Stromal cell of bone marrow (primary cell): ENCODE data around the gene AP2A2.

Experiments used
- DNase-seq: peaks from one replicate; pipeline ENCODE4 v3.0.0-alpha.2; 2012; ENCODE audit warnings: low read depth

The AP2A2 gene

DNA sequence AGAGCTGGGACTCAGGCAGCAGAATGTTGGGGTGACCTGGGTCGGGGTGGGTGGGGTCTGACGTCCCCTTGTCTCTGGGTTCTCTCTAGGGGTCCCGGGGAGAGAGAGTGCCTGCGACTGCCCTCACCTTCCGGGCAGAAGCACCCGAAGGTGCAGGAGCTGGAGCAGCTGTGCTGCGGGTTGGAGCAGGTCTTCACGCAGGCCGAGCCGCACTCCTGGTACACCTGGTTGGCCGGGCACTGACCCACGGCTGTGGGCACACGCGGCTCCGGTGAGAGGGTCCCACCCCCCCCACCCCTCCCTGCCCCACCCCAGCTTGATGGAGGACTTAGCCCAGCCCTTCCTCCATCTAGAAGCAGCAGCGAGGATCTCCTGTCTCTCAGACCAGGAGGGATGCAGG lies 104.4 kb downstream of the AP2A2 start:
- DNase-seq = no peak

DNA sequence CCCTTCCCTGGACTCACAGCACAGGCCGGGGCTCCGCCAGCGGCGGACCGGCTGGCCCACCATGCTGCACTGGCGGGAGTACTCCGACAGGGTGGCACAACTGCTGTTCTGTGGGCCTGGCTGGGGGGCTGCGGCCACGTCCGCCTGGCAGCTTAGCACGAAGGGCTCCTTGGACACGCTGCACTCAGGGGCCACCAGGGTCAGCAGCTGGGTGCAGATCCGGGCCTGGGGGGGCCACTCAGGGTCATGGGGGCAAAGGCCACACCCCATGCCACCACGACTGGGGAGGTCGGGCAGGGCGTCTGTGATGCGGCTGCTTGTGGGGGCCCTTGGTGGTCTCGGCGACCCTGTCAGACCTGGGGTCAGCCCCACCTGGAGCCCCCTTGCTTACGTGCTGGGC lies 104.9 kb downstream of the AP2A2 start:
- DNase-seq = no peak

DNA sequence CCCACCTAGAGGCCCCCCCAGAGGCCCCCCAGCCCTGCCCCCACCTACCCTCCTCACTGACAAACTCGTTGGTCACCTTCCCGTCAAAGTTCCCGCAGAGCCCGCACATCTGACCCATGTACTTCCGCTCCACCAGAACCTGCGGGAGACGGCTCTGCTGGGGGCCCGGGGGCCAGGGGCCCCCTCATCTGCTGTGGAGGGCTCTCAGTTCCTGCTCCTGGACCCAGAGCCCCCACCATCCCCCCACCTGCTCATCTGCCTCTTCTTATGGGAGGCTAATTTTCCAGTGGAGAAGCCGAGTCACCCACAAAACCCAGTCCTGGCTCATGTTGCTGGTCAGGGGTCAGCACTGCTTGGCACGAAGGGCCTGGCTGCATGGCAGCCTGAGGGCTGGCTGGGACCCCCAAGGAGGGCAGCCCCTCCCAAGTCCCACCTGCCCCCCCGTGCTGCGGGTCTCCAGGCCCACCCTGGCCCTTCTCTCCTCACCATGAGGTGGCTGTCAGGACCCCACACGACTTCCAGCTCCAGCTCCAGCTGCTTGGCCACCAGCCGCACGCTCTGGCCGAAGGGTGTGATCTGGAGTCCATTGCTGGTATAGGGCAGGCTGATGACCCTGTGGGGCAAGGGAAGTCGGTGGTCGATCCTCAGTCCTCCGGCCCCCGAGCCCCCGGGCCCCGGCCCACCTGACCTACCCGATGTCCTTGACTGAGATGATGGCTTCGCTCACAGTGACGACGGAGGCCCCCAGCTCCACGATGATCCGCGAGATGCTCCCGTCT lies 105.6 kb downstream of the AP2A2 start:
- DNase-seq = no peak

- DNase-seq = no peak
These were observed 106.7 kb downstream of the AP2A2 start for GRCh38 chr11:1032310-1032891.

DNA sequence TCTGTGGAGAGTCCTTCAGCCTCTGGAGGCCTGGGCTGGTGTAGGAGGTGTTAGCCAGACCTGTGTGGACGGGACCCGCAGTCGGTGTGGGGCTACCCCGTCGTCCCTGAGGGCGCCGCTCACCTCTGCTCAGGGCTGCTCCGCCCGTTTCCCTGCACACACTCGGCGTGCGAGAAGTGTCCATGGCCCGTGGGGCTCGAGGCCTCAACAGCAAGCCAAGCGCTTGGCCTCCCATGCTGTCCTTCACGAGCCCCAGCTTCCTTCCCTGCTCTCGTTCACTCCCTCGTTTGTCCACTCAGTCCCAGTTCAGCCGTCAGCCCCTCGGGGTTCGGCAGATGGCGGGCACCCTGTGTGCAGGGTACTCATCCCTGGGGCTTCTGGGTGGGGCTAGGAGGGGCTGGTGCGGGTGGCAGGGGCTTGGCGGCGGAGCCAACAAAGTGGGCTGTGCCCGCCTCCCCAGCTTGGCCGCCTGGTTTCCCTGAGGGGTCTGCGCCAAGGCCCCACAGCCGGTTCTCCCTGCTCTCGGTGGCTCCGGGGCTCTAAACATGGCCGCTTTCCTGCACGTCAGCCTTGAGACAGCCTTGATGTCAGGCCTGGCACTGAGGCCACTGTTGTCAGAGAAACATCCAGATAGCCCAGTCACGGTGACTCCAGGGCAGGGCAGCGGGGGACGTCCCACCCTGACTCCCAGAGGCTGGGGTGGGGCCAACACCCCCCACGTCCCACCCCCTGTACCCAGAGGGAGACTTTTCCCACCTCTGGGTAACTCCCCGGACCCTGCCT lies 107.5 kb downstream of the AP2A2 start:
- no peak for DNase-seq

DNA sequence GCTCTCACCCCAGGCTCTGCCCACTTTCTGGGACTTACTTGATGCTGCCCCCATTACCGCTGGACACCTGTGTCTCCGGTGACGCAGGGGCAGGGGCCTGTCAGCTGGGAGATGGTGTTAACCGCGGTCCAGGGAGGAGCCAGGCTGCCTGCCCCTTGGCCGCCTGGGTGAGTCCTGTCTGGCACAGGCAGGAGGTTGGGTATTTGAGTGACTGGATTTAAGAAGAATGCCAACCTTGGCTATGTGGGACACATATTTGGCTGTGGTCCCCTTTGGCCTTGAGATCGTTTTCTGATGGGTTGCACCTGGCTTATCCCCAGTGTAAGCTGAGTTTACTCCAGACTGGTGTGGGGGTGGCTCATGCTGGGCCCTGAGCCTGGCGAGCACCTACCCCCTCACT lies 108.3 kb downstream of the AP2A2 start:
- no peak for DNase-seq

DNA sequence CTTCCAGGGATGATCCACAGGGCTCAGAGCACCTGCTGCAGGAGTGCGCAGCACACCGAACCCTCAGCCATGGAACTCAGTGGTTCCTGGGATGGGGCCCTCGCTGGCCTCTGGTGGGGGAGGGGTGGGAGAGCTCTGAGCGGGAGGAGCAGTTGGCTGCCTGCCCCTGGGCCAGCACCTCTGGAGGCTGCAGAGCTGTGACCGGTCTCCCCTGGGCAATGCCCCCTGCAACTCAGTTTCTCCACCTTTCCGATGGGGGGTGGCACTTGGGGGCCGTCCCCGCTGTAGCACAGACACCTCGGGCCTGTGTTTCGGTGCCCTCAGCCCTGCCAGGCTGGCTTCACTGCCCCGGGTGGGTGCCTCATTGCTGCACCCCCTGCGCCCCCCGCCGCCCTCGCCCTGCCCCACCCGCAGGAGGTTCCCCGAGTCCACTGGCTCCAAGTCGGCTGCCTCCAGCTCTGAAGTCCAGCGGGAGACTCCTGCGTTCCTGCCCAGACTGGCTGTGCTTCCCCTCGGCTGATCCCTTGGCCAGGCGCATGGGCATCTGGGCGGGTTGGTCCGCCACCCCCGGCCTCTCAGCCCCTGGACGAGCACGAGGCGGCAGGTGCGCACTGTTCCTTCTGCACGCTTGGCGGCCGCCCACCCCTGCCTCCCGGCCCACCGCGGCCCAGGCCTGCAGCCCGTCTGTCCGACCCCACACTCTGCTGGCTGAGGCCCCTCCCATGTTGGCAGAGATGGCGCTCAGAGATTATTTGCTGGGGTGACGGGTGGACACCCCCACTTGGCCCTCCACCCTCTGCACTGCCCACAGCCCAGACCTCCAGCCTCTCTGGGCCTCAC lies 109.0 kb downstream of the AP2A2 start:
- no peak for DNase-seq

- no peak for DNase-seq
These were observed 110.1 kb downstream of the AP2A2 start for GRCh38 chr11:1035577-1036283.

DNA sequence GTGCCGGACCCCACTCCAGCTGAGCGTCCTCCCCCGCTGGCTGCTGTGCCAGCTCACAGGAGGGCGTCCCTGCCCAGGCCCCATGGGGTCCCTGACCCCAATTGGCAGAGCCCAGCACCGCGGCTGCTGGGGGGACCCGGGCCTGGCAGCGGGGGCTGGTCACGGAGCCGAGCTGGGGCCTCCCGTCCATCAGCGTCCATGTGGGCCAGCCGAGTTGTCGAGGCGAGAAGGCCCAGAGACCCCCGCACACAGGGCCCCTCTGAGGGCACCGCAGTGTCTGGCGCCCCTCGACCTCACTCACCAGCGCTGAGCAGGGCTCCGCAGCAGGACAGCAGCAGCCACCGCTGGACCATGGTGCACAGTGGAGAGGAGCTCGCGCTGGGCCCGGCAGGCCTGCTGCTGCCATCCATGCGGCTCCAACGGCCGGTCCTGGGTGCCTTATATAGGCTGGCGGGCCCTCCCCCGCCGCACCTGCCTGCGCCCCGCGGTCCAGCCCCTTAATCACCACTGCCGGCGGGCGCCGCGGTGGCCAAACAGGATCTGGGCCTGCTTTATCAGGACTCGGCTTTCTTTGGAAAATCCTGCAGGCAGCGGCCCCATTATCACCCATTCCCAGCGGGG lies 110.7 kb downstream of the AP2A2 start, which contains the start of gene MUC6:
Gene MUC6, minus strand, starts transcription at position 416 of the 621 bp plus-strand sequence. Its CDS starts 63 bp downstream, at position 353.
- no peak for DNase-seq

DNA sequence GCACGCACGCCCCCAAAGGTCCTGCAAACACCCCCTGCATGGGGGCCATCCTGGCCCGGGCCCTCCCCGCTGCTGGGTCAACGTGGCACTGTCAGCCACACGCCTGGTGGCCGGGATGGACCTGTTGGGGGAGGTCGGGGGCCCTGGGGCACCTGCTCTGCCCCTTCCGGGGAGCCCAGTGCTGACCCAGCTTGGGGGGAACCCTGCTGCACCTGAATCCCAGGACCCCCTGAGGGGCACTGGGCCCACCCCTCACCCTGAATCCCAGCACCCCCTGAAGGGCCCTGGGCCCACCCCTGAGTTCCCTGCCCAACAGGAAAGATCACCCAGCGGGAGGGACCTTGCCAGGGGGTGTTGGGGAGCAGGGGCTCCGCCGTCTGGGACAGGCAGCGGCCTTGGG lies 111.3 kb downstream of the AP2A2 start:
- no peak for DNase-seq

DNA sequence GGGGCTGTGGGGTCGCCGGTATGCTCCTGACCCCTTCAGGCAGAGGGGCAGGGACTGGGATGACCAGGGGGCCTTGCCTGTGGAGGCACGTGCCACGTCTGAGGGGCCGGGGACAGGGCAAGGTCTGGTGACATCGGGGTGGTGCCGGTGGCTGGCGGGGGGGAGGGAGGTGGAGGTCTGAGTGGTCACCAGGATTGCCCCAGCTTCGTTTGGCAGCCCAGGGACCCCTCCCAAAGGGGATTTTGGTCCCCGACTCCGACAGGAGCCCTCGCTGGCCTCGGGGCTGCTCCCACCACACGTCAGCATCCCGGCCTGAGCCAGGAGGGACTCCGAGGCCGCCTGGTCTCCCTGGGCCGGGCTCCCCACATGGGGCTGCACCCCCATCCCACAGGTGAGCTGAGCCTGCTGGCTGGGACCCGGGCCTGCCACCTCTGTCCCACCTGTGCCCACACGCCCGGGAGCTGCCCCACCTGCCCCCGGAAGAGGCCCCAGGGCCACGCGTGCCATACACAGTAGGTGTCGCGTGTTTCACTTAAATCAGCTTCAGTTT lies 111.9 kb downstream of the AP2A2 start:
- no peak for DNase-seq

GRCh38 chr11:1038361-1038760 lies 112.7 kb downstream of the AP2A2 start:
- no peak for DNase-seq

DNA sequence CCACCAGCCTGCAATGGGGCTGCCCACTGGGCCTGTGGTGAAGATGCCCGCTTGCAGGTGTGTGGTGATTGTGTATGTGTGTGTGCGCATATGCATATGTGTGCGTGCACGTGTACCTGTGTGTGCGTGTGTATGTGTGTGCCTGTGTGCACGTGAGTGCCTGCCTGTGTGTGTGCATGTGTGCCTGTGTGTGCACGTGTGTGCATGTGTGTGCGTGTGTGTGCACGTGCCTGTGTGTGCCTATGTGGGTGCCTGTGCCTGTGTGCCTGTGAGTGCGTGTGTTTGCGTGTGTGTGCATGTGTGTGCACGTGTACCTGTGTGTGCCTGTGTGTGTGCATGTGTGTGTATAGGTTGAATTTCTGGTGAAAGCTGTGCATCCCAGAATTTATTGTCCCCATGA lies 113.3 kb downstream of the AP2A2 start:
- DNase-seq = no peak

DNA sequence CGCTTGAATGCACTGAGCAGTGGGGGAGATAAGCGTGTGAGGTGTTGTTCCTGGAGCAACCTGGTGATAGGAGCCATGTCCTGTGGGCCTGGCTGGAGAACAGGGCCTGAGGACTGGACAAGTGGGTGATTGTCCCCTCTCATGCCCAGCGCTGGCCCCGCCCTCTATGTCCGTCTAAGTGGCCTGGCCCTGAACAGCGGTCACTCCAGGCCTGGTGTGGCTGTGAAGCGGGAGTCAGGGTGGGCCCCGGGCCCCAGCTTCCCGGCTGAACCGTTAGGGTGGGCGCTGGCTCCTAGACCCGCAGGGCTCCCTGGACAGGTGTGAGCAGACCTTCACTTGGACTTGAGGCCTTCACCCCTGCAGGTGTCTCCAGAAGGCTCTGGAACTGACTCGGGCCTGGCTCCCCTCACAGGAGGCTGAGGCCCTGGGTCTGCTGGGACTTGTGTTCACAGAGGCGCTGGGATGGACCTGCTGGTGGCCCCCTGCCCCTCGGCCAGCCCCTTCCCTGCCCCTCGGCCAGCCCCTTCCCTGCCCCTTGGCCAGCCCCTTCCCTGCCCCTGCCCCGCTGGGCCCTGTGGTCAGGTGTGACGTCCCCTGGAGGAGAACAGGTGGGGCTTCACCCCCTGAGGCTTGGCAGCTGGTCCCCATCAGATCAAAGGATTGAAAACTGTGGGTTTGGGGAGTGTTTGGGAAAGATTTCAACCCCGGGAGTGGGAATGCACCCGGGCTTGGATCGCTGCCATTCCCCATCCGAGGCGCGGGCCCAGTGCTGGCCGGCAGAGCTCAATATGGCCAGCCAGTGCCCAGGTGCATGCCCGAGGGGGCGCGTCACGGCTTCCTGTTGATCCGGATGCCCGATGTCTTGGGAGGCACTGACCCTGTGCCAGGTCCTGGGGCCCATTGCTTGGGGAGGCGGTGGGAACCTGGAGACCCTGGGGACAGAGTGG lies 114.1 kb downstream of the AP2A2 start:
- DNase-seq = no peak

DNA sequence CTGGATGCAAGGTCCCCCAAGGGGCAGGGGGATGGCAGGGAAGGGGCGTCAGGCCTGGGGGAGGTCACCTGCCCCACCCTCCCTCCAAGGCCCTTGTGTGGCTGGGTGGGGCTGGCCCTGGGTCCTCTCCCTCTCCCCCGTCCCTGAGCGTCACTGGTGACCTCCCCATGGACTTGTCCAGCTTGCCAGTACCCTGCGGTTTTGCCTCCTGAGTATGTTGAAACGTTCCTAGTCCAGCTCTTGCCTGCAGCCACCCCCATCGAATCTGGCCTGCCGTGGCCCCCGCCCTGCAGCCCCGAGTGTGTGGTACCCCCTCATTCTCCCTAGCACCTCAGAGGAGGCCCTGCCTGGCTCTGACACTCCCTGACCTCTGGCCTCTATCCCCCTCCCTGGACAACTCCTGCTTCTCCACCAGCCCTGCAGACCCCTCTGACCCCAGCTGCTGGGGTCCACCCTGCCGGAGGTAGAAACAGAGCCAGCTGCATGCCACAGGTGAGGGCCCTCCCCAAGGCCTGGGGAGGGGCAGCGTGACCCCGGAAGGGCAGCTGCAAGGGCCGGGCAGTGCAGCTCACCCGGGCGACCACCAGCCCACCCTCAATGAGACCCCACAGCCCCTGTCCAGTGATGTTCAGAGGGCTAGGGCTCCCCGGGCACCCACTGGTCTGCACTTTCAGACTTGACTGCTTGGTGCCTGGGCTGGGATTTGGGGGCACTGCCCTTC lies 114.9 kb downstream of the AP2A2 start:
- no peak for DNase-seq

- no peak for DNase-seq
These were observed 115.4 kb downstream of the AP2A2 start for GRCh38 chr11:1041149-1041467.

- DNase-seq = no peak
These were observed 115.8 kb downstream of the AP2A2 start for GRCh38 chr11:1041471-1041870.

DNA sequence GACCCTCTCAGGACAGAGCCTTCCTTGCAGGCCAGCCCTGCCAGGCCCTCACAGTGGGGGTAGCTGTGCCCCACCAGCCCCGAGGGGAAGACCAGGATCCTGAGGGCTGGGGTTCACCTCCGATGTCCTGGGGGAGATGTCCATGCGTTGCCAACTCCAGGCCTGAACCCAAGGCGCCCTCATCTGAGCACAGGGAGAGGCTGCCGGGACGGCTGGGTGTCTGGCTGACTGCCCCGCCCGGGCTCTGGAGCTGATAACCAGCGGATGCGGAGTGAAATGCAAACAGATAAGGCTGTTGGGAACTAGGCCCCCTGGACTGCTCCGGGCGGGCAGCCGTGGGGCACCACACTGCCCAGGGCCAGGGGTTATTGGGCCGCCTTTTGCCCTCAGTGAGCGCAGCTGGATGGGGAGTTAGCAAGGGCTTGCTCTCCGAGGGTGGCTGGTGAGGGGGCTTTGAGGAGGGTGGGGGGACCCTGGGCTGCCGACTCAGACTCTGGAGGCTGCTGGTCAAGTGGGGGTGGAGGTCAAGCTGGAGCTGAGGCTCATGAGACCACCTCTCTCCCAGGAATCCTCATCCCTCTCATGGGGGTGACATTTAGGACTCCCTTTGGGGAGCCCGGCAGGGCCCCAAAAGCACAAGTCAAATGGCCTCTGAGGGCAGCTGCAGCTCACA lies 116.4 kb downstream of the AP2A2 start:
- DNase-seq = no peak
